Measurements from ENCODE around the gene ABHD10. TPM values are rescaled to one million over a fixed set of nuclear protein-coding genes. Genes with fewer than 3 reads are reported as not detected.
A peak's percentile ranks its signal among the peaks of the same experiment; 100 is the strongest.

ABHD10 gene
- total and polyA plus RNA-seq, 10 of the 15 experiments (the other 5 are each of a cell fraction or from before 2014, with no cell fraction given) = 12.3 to 51.0 (median 28.9) TPM

DNA sequence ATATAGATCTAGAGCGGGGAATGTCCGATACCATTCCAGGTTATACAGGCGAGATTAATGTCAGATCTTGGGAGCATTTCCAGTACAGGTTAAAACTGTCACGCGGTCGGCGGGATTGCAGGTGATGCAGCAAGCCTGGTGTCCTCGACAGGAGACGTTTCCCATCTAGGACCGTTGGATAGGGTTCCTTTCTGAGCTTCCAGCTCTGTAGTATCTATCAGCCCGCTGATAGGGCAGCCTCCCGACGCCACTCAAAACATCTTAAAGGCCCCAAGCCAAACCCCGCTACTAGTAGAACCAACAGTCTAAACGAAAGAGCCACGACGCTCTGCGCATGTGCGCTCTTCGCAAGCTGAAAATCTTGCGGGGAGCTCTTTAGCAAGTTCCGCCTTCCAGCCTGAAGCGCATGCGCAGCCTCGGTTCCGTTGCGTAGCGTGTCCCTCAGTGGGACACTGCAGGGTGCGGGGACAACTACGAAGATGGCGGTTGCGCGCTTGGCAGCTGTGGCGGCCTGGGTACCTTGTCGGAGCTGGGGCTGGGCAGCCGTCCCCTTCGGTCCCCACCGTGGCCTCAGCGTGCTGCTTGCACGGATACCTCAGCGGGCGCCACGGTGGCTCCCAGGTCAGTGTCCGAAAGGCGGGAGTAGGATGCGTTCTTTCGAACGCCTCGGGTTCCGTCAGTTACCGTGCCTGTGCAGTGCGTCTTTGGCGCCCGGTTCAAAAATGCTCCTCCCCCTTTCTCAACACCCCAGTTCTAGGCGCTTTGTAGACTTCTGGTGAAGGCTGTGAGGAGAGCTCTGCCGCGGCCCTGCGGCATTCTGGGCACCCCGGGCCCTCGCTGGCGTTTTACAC is at the start of gene ABHD10 (continued):
- TF ChIP-seq ZBTB40 (IDR thresholded peaks at IDR 0.05; ENCODE audit: borderline replicate concordance) (peak; percentile 34; the same call in 1 of the 2 replicates), JUNB (IDR thresholded peaks at IDR 0.05) (no peak), EZH2 (IDR thresholded peaks at IDR 0.05; ENCODE audit: borderline replicate concordance, control insufficient read depth, low read depth, low read length) (no peak), RELA (IDR thresholded peaks at IDR 0.05; ENCODE audit: borderline replicate concordance, partially characterized antibody) (no peak), SMC3 (IDR thresholded peaks at IDR 0.05; ENCODE audit: borderline replicate concordance, low read length) (no peak), CREB1 (IDR thresholded peaks at IDR 0.05; ENCODE audit: low read depth) (peak; percentile 48), RAD21 (IDR thresholded peaks at IDR 0.05; ENCODE audit: insufficient read depth, low read depth, low read length) (no peak), TCF12 (IDR thresholded peaks at IDR 0.05; ENCODE audit: low read depth, low read length) (0 out of 2 replicates have a peak, but pooled peaks have one; percentile 46), MYC (IDR thresholded peaks at IDR 0.05; ENCODE audit: insufficient read depth, insufficient read length, insufficient replicate concordance, low read length, severe bottlenecking) (no peak), BHLHE40 (IDR thresholded peaks at IDR 0.05; ENCODE audit: borderline replicate concordance in 1 of 2, low read depth in 2 of 2, low read length in 1 of 2) (peak in 1 of 2 experiments; percentile 9; a peak in 1 of 4 replicates), RELB (IDR thresholded peaks at IDR 0.05; ENCODE audit: low read depth) (0 out of 2 replicates have a peak, but pooled peaks have one; percentile 30), ZNF274 (IDR thresholded peaks at IDR 0.05; ENCODE audit: insufficient read depth, insufficient read length) (no peak), SPI1 (IDR thresholded peaks at IDR 0.05; ENCODE audit: borderline replicate concordance, insufficient read depth, low read depth, low read length) (no peak), WRNIP1 (IDR thresholded peaks at IDR 0.05; ENCODE audit: borderline replicate concordance, low read depth, low read length) (no peak)
- TF ChIP-seq, protein P1, sequence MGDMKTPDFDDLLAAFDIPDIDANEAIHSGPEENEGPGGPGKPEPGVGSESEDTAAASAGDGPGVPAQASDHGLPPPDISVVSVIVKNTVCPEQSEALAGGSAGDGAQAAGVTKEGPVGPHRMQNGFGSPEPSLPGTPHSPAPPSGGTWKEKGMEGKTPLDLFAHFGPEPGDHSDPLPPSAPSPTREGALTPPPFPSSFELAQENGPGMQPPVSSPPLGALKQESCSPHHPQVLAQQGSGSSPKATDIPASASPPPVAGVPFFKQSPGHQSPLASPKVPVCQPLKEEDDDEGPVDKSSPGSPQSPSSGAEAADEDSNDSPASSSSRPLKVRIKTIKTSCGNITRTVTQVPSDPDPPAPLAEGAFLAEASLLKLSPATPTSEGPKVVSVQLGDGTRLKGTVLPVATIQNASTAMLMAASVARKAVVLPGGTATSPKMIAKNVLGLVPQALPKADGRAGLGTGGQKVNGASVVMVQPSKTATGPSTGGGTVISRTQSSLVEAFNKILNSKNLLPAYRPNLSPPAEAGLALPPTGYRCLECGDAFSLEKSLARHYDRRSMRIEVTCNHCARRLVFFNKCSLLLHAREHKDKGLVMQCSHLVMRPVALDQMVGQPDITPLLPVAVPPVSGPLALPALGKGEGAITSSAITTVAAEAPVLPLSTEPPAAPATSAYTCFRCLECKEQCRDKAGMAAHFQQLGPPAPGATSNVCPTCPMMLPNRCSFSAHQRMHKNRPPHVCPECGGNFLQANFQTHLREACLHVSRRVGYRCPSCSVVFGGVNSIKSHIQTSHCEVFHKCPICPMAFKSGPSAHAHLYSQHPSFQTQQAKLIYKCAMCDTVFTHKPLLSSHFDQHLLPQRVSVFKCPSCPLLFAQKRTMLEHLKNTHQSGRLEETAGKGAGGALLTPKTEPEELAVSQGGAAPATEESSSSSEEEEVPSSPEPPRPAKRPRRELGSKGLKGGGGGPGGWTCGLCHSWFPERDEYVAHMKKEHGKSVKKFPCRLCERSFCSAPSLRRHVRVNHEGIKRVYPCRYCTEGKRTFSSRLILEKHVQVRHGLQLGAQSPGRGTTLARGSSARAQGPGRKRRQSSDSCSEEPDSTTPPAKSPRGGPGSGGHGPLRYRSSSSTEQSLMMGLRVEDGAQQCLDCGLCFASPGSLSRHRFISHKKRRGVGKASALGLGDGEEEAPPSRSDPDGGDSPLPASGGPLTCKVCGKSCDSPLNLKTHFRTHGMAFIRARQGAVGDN (IDR thresholded peaks at IDR 0.05) = peak; percentile 75

Measured in GM12878 (cell line).